Heart left ventricle (tissue), 13 donors: Measurements from ENCODE around the gene WNT5A.

Source experiments
- CTCF ChIP-seq, 12 donors: fragments of 200-600 bp; sonication (generic) in 4 of 12; IDR thresholded peaks; one replicate each; pipeline versions ENCODE4 v1.5.0 to v1.8.0; 2018 to 2022; ENCODE audit warnings: antibody characterized with exemption in 12 of 12, mild to moderate bottlenecking in 5 of 12
- POLR2A ChIP-seq, 2 donors: fragments of 450-650 bp; IDR thresholded peaks; one replicate each; pipeline ENCODE4 v1.6.1; 2017; ENCODE audit warnings: antibody characterized with exemption in 2 of 2, mild to moderate bottlenecking in 2 of 2, moderate library complexity in 2 of 2
- donor health status: ischemic (EF 13 %, LVEDD 7.1; RV severe dilation, severe dysfunction).
- donor health status: DM: no; HTN: yes; CAD: no.
- donor health status: DM: no; HTN: no; CAD: no.
- donor health status: ischemic (EF 25% LVEDD 6.9; RV normal size, moderate dysfunction).
- donor health status: ischemic (EF 25% LVEDD 5.7; RV mildly dilated, moderate dysfunction).
- donor health status: ischemic (EF 35%, LVEDD 5.7; RV mildly dilated, moderate dysfunction).
- donor health status: nonischemic (EF 11% LVEDD 7.7; RV severe dilation, severe dysfunction).
- donor health status: DM: yes; HTN: yes; CAD: no.
- donor health status: PGD.
- donor health status: ischemic (EF 29% LVEDD 5.4; RV normal size, mild dysfunction).
- donor health status: nonischemic (EF 23%, LVEDD 6.1; RV moderate dilation, normal function).

GRCh38 chr3:55486101-55486856 lies 827 bp downstream of the WNT5A start:
- TF ChIP-seq CTCF (IDR thresholded peaks at IDR 0.05) = no peak
- TF ChIP-seq POLR2A (IDR thresholded peaks at IDR 0.05) = no peak
